Astrocyte (in vitro differentiated cells and primary cell): ENCODE measurements around the gene NUP93.

ENCODE experiments used
- EZH2 ChIP-seq: IDR thresholded peaks from 2 replicates; pipeline ENCODE4 v1.6.1; 2012; ENCODE audit warnings: mild to moderate bottlenecking, low read length, inconsistent platforms; ENCODE audit not compliant: insufficient read depth
- TF ChIP-seq, protein P1 (sequence below): IDR thresholded peaks from 2 replicates; pipeline ENCODE4 v1.5.1; 2011; ENCODE audit warnings: low read depth, mild to moderate bottlenecking, inconsistent platforms, low read length, moderate library complexity; ENCODE audit not compliant: insufficient read depth

- TF ChIP-seq, protein P1, sequence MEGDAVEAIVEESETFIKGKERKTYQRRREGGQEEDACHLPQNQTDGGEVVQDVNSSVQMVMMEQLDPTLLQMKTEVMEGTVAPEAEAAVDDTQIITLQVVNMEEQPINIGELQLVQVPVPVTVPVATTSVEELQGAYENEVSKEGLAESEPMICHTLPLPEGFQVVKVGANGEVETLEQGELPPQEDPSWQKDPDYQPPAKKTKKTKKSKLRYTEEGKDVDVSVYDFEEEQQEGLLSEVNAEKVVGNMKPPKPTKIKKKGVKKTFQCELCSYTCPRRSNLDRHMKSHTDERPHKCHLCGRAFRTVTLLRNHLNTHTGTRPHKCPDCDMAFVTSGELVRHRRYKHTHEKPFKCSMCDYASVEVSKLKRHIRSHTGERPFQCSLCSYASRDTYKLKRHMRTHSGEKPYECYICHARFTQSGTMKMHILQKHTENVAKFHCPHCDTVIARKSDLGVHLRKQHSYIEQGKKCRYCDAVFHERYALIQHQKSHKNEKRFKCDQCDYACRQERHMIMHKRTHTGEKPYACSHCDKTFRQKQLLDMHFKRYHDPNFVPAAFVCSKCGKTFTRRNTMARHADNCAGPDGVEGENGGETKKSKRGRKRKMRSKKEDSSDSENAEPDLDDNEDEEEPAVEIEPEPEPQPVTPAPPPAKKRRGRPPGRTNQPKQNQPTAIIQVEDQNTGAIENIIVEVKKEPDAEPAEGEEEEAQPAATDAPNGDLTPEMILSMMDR: no peak
- no peak for TF ChIP-seq EZH2
These were observed 27.1 kb upstream of the NUP93 start for GRCh38 chr16:56702836-56703235.
